GM21447 (cell line): Measurements from ENCODE around the gene SLC6A3.
"Not testable (repeated sequence)": the region's sequence is repeated elsewhere in the genome, so short reads cannot be mapped to it uniquely, and the experiment has no call there.

Source experiments
- ATAC-seq: cut with Tn5 transposase; IDR thresholded peaks from one replicate; pipeline ENCODE4 v1.9.1; 2021; ENCODE audit not compliant: unreplicated experiment

The SLC6A3 gene

DNA sequence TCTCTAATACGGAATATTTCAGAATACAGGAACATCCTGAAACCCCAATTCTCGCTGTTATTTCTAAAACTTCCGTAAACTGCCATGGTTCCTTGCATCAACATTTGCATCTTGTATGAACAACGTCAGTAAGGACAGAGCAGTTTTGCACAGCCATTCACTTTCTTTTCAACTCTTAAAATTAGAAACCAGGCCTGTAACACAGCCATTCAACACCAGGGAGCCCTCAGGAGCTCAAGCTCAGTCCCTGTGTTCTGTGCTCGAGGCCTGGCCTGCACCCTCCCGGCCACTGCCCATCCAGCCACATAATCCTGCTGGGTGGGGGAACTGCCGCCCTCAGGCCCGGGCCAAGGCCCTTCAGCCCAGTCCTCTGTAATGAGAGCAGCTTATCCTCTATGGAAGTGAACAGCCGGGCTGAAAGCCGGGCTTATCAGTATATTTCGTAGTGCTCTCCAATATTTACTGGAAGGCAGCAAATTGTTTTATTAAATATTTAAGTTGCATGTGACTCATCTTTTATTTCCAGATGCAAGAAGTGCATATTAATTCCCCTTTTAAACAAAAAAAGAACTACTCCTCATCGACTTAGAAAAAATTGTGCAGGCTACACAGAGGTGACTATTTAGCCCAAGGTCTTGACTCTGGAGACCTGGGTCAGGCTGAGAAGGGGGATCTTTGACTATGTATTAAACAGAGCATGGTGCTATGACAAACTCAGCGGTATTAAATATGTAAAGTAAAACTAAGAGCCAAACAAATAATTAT is 33.2 kb upstream of the SLC6A3 start:
- ATAC-seq, result no peak

DNA sequence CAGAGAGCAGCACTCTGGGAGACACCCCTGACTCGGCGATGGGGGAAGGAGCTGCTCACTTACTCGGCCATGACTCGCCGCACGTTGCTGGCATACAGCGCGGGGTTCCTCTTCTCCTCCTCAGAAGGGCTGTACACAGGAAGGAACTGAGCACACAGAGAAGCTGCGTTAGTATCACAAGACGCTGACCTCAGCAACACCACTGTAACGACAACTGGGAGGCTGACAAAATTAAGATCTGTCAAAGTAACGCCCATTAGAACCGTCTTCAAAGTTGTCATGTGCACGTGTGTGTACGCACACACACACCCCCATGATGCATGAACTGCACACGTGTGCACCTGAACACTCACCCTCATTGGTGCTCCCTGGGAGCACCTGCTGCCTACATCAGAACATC is 32.1 kb upstream of the SLC6A3 start:
- no peak for ATAC-seq

- no peak for ATAC-seq
These were observed 31.7 kb upstream of the SLC6A3 start for GRCh38 chr5:1476967-1477310.

GRCh38 chr5:1476181-1476966 is 31.1 kb upstream of the SLC6A3 start:
- ATAC-seq, result no peak

DNA sequence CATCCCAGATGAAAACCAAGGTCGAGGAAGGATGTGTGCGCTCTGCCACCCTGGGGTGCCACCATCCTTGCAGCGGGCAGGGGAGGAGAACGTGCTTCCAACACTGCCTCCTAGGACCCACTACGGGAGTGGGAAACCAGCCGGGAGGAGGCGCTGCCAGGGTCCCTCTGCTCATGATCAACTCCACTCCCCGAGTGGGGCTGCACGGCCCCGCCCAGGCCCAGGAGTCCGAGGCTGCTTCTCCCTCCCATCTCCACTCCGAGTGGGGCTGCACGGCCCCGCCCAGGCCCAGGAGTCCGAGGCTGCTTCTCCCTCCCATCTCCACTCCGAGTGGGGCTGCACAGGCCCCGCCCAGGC is 30.3 kb upstream of the SLC6A3 start:
- not testable (repeated sequence) for ATAC-seq

DNA sequence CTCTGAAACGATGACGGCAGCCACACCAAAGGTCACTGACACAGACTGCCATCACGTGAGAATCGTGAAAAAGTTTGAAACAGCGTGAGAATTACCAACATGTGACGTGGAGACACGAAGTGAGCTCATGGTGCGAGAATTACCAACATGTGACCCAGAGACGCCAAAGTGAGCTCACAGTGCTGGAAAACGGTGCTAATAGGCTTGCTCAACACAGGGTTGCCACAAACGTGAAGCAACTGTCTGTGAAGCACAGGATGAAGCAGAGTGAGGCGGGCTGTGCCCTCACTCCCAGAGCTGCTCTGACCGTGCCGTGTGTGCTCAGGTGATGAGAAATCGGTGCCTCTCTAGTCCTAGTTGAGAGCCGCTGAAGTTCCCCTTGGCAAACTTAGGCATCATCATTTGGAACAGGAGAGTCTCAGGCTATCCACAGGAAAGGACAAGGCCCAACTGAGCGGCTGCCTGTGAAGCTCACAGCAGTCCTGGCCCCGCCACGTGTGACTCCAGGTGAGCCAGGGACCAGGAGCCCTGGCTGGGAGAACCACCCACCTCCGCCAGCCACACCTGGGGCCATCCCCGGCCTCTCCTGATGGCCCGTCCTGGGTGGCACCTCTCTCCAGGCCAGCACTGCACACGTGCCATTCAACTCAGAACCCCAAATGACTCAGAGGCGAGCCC is 29.8 kb upstream of the SLC6A3 start:
- no peak for ATAC-seq

- ATAC-seq, result no peak
These were observed 29.1 kb upstream of the SLC6A3 start for GRCh38 chr5:1474183-1474839.

DNA sequence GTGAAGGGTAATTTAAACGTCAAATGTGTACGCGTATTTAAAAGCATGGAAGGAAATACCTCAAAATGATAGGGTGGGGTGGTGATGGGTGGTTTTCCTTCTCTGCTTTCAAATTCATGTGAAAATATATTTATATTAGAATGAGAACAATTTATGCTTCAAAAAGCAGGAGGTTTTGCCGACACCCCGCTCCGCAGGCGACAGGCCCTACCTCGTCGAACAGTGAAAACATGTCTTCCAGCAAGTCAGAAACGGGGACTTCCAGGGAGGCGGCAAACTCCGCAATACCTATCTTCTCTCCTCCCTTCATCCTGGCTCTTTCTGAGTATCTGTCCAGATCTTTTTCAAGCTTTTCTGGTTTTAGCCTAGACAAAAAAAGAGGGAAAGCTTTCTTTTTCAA is 28.5 kb upstream of the SLC6A3 start:
- ATAC-seq, result no peak

- ATAC-seq, result no peak
These were observed 27.9 kb upstream of the SLC6A3 start for GRCh38 chr5:1472964-1473628.

GRCh38 chr5:1471997-1472963 is 27.0 kb upstream of the SLC6A3 start:
- no peak for ATAC-seq

DNA sequence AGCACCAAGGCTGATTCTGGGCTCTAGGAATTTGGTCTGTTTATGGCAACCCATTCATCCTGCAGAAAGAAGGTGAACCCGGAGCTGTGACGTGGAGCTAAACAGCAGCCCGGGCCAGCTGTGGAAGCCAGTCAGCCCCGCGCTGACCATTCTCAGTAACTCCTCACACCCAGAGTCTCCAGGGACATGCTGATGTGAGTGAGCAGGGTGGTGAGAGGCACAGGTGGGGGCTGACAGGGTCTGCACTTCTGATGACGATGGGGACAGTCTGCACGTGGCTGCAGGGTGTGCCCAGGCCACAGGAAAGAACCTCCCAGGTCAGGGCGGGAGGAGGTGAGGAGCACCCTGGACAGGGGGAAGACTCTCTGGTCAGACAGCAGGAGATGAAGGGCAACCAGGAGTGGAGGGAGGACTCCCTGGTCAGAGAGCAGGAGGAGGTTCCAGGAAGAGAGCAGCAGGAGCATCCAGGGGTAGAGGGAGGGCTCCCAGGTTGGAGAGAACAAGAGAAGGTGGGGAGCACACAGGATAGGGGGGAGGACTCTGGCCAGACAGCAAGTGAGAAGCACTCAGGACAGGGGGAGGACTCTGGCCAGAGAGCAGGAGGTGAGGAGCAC is 26.1 kb upstream of the SLC6A3 start:
- no peak for ATAC-seq

GRCh38 chr5:1470762-1471211 is 25.5 kb upstream of the SLC6A3 start:
- no peak for ATAC-seq

DNA sequence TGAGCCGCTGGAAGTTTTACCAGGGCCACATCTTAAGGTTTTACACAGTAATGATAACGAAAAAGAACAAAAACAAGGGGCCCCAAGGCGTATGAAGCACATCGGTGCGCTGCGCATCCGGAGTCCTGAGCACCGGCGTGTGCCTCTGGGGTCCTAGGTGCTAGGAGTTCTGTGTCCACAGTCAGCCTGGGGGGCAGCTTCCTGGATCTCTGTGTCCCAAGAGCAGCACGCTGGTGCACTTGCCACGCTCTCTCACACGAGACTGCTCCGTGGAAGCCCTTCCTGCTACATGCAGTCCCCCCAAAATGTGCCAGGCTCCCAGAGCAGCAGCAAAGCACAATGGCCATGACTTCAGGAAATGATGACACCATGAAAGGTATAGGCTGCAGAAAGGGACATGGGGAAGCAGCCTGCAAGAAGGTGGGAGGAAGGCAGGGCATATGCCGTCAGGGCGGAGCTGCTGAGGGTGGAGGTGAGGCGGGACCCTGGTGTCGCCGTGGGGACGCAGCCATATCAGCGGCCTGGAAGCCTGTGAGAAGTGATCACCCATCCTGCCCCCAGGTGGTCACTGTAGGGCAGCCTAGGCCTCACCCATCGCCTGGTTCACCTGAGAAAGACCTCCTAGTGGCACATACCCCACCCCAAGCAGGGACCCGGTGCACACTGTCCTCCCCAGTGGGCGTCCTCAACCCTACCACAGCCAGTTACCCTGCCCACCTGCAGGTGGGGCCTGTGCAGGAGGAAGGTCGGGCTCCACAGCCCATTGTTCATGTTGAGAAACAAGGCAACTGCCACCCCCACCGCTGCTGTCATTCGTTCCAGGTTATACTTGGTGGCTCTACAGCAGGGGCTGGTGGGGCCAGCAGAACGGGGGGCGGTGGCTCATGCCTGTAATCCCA is 23.6 kb upstream of the SLC6A3 start:
- ATAC-seq, result no peak

DNA sequence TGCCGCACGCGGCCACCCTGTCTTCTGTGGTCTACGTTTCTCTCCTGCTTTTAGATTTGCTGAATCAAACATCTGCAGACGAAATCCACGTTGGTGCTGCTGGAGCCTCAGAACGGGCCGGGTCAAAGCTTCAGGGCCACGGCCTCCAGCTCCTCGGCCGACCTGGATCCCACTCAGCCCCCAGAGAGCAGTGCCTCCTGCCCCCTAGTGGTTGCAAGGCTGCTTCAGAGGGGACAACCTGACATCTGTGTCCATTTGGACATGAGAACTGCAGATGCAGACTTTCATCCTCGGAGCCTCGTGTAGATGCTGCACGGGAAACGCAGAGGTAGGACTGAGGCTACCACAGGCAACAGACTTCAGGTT is 23.0 kb upstream of the SLC6A3 start:
- ATAC-seq, result no peak

GRCh38 chr5:1467341-1468246 is 22.4 kb upstream of the SLC6A3 start:
- ATAC-seq, result no peak

- ATAC-seq, result no peak
These were observed 21.5 kb upstream of the SLC6A3 start for GRCh38 chr5:1466631-1467265.

- ATAC-seq, result no peak
These were observed 20.8 kb upstream of the SLC6A3 start for GRCh38 chr5:1465966-1466471.
